HEK293 (cell line): ENCODE measurements around the gene KLHL20.
"Not testable (repeated sequence)": the region's sequence is repeated elsewhere in the genome, so short reads cannot be mapped to it uniquely, and the experiment has no call there.

Experiments
- BCL11A ChIP-seq: fragments of 450-650 bp; formaldehyde crosslinking; IDR thresholded peaks from 2 replicates; pipeline ENCODE4 v1.5.1; 2016; ENCODE audit warnings: low read depth, missing biosample characterization, missing genetic modification characterization
- CTCF ChIP-seq: fragments of 450-650 bp; formaldehyde crosslinking; IDR thresholded peaks from 2 replicates; pipeline ENCODE4 v1.5.1; 2016; ENCODE audit warnings: missing biosample characterization, missing genetic modification characterization
- KLF7 ChIP-seq: fragments of 450-650 bp; formaldehyde crosslinking; IDR thresholded peaks from 2 replicates; pipeline ENCODE4 v1.5.1; 2016; ENCODE audit warnings: missing biosample characterization, missing genetic modification characterization, borderline replicate concordance
- REPIN1 ChIP-seq: fragments of 450-650 bp; formaldehyde crosslinking; IDR thresholded peaks from 2 replicates; pipeline ENCODE4 v1.5.1; 2017; ENCODE audit warnings: missing biosample characterization, missing genetic modification characterization, low read depth
- REST ChIP-seq: fragments of 450-650 bp; formaldehyde crosslinking; IDR thresholded peaks from 2 replicates; pipeline ENCODE4 v1.5.1; 2016; ENCODE audit warnings: missing biosample characterization, missing genetic modification characterization
- SP7 ChIP-seq: fragments of 450-650 bp; formaldehyde crosslinking; IDR thresholded peaks from 2 replicates; pipeline ENCODE4 v1.5.1; 2016; ENCODE audit warnings: missing biosample characterization, missing genetic modification characterization
- TCF7L2 ChIP-seq: IDR thresholded peaks from 2 replicates; pipeline ENCODE4 v1.6.1; 2011; ENCODE audit warnings: low read depth, mild to moderate bottlenecking, inconsistent platforms, low read length, moderate library complexity, borderline replicate concordance
- ZNF274 ChIP-seq, 2 experiments: fragments of 200-500 bp in 1 of 2; fragments of 450-650 bp in 1 of 2; sonication (Bioruptor generic) in 1 of 2; formaldehyde crosslinking in 1 of 2; IDR thresholded peaks; 2 replicates each; pipeline versions ENCODE4 v1.5.1 to v1.6.1; 2014 to 2016; ENCODE audit warnings: borderline replicate concordance in 1 of 2, inconsistent platforms in 1 of 2, low read length in 1 of 2, missing biosample characterization in 1 of 2, missing genetic modification characterization in 1 of 2
- ZNF280D ChIP-seq: fragments of 450-650 bp; formaldehyde crosslinking; IDR thresholded peaks from 2 replicates; pipeline ENCODE4 v1.5.1; 2016; ENCODE audit warnings: missing biosample characterization, missing genetic modification characterization
- ZNF292 ChIP-seq: fragments of 450-650 bp; formaldehyde crosslinking; IDR thresholded peaks from 2 replicates; pipeline ENCODE4 v1.5.1; 2016; ENCODE audit warnings: low read depth, missing biosample characterization, missing genetic modification characterization, borderline replicate concordance
- ZNF324 ChIP-seq: fragments of 450-650 bp; formaldehyde crosslinking; IDR thresholded peaks from 2 replicates; pipeline ENCODE4 v1.5.1; 2016; ENCODE audit warnings: missing biosample characterization, missing genetic modification characterization
- ZNF501 ChIP-seq: fragments of 450-650 bp; formaldehyde crosslinking; IDR thresholded peaks from 2 replicates; pipeline ENCODE4 v1.5.1; 2016; ENCODE audit warnings: missing biosample characterization, missing genetic modification characterization
- ZNF558 ChIP-seq: fragments of 450-650 bp; formaldehyde crosslinking; IDR thresholded peaks from 2 replicates; pipeline ENCODE4 v1.5.1; 2016; ENCODE audit warnings: missing biosample characterization, missing genetic modification characterization

GRCh38 chr1:173674496-173674895, 40.3 kb upstream of the KLHL20 start:
- not testable (repeated sequence) for TF ChIP-seq ZNF501 (tag by site-specific recombination); REST; ZNF274 (IDR thresholded peaks at IDR 0.05; ENCODE audit: low read length); ZNF274 (tag by site-specific recombination; IDR thresholded peaks at IDR 0.05; ENCODE audit: borderline replicate concordance); SP7 (tag by site-specific recombination); KLF7 (tag by site-specific recombination); BCL11A (tag by site-specific recombination); CTCF (tag by site-specific recombination); TCF7L2; ZNF280D (tag by site-specific recombination); REPIN1 (tag by site-specific recombination); ZNF558 (tag by site-specific recombination); ZNF324; ZNF292 (tag by site-specific recombination)
